ENCODE results near the gene HTRA3.

GRCh38 chr4:8232748-8233147, 36.8 kb upstream of the HTRA3 start:
- TF ChIP-seq, protein P1, sequence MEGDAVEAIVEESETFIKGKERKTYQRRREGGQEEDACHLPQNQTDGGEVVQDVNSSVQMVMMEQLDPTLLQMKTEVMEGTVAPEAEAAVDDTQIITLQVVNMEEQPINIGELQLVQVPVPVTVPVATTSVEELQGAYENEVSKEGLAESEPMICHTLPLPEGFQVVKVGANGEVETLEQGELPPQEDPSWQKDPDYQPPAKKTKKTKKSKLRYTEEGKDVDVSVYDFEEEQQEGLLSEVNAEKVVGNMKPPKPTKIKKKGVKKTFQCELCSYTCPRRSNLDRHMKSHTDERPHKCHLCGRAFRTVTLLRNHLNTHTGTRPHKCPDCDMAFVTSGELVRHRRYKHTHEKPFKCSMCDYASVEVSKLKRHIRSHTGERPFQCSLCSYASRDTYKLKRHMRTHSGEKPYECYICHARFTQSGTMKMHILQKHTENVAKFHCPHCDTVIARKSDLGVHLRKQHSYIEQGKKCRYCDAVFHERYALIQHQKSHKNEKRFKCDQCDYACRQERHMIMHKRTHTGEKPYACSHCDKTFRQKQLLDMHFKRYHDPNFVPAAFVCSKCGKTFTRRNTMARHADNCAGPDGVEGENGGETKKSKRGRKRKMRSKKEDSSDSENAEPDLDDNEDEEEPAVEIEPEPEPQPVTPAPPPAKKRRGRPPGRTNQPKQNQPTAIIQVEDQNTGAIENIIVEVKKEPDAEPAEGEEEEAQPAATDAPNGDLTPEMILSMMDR (IDR thresholded peaks at IDR 0.05), result no peak
- no peak for TF ChIP-seq POLR2A (IDR thresholded peaks at IDR 0.05)

Measured in lower leg skin (tissue), 3 donors.